K562 (cell line): ENCODE results near the gene LRP2BP. TPM values are rescaled to one million over a fixed set of nuclear protein-coding genes. Genes with fewer than 3 reads are reported as not detected.

Experiments used
- EP300 ChIP-seq: IDR thresholded peaks from 2 replicates; pipeline ENCODE4 v1.6.1; 2012; ENCODE audit warnings: low read length, improper control_type of control experiment
- FOSL1 ChIP-seq: fragments of 200-800 bp; sonication (Bioruptor generic); conservative IDR thresholded peaks from 2 replicates; pipeline ENCODE4 v1.6.1; 2016; ENCODE audit warnings: missing genetic modification characterization, missing compliant biosample characterization
- FOXK2 ChIP-seq, 2 experiments: fragments of 450-650 bp; IDR thresholded peaks in 1 of 2; conservative IDR thresholded peaks in 1 of 2; 2 replicates each; pipeline ENCODE4 v1.6.1; 2016; ENCODE audit warnings: low read depth in 2 of 2, mild to moderate bottlenecking in 1 of 2
- GATAD2B ChIP-seq: fragments of 450-650 bp; IDR thresholded peaks from 2 replicates; pipeline ENCODE4 v1.6.1; 2017; ENCODE audit warnings: mild to moderate bottlenecking, borderline replicate concordance
- HDAC1 ChIP-seq, 2 experiments: fragments of 450-650 bp; IDR thresholded peaks; 2 replicates each; pipeline ENCODE4 v1.6.1; 2016 to 2017; ENCODE audit warnings: inconsistent platforms in 1 of 2, mild to moderate bottlenecking in 1 of 2, moderate library complexity in 1 of 2
- KDM5B ChIP-seq: fragments of 200-600 bp; sonication (generic); IDR thresholded peaks from 2 replicates; pipeline ENCODE4 v1.6.1; 2012; ENCODE audit warnings: low read depth, mild to moderate bottlenecking, moderate library complexity, low read length, control low read depth, inconsistent platforms; ENCODE audit not compliant: insufficient replicate concordance
- MAFF ChIP-seq: IDR thresholded peaks from 2 replicates; pipeline ENCODE4 v1.6.1; 2012; ENCODE audit warnings: low read length, improper control_type of control experiment
- MAFK ChIP-seq: IDR thresholded peaks from 2 replicates; pipeline ENCODE4 v1.6.1; 2011; ENCODE audit warnings: low read length, improper control_type of control experiment
- NR4A1 ChIP-seq, 2 experiments: fragments of 250-450 bp in 1 of 2; fragments of 450-650 bp in 1 of 2; sonication (Bioruptor Pico) in 1 of 2; IDR thresholded peaks; 2 replicates each; pipeline versions ENCODE4 v1.4.0 to v1.6.1; 2016 to 2020; ENCODE audit warnings: mild to moderate bottlenecking in 2 of 2, missing compliant biosample characterization in 1 of 2, missing genetic modification characterization in 1 of 2, moderate library complexity in 1 of 2
- PCBP2 ChIP-seq: fragments of 200-400 bp; formaldehyde crosslinking; IDR thresholded peaks from 2 replicates; pipeline ENCODE4 v1.6.1; 2018; ENCODE audit warnings: low read length, low read depth, mild to moderate bottlenecking, moderate library complexity; ENCODE audit not compliant: poor library complexity, severe bottlenecking
- POLR2G ChIP-seq: fragments of 200-400 bp; formaldehyde crosslinking; IDR thresholded peaks from 2 replicates; pipeline ENCODE4 v1.6.1; 2017; ENCODE audit warnings: low read depth, mild to moderate bottlenecking, antibody characterized with exemption, low read length, moderate library complexity
- TBL1XR1 ChIP-seq, 2 experiments: IDR thresholded peaks; 2 replicates each; pipeline ENCODE4 v1.6.1; 2012; ENCODE audit warnings: improper control_type of control experiment in 2 of 2, low read length in 2 of 2, mild to moderate bottlenecking in 1 of 2
- TRIM24 ChIP-seq, 2 experiments: fragments of 450-650 bp; IDR thresholded peaks; 2 replicates each; pipeline ENCODE4 v1.6.1; 2016
- ZFP30 ChIP-seq: fragments of 250-450 bp; sonication (Bioruptor Pico); IDR thresholded peaks from 2 replicates; pipeline ENCODE4 v1.8.0; 2022; ENCODE audit warnings: moderate library complexity, mild to moderate bottlenecking, inconsistent platforms, borderline replicate concordance
- ZNF316 ChIP-seq: fragments of 450-650 bp; IDR thresholded peaks from 2 replicates; pipeline ENCODE4 v1.6.1; 2016
- ZNF444 ChIP-seq: fragments of 250-450 bp; sonication (Bioruptor Pico); IDR thresholded peaks from 2 replicates; pipeline ENCODE4 v1.4.0; 2020; ENCODE audit warnings: mild to moderate bottlenecking, moderate library complexity
- ZNF780A ChIP-seq: fragments of 250-450 bp; sonication (Bioruptor Pico); IDR thresholded peaks from 2 replicates; pipeline ENCODE4 v1.5.0; 2021; ENCODE audit warnings: mild to moderate bottlenecking
- polyA plus RNA-seq, 8 experiments: library from polyadenylated mRNA; depleted of rRNA in 4 of 8; stranded (reverse) in 5 of 8; unstranded in 3 of 8; fragments of >200 nt; fragmentation: Nextera tagmentation in 2 of 8; fragmentation: Illumina TruSeq in 1 of 8; extraction: Ambion mirVana in 2 of 8; extraction: Trizol in 1 of 8; gene quantifications; 2 replicates each; pipeline versions ENCODE4 v1.2.1 to v1.2.3, GENCODE V29; 2011 to 2014; ENCODE audit warnings: inconsistent platforms in 1 of 8, missing spikeins in 1 of 8
- total RNA-seq, 7 experiments: library from RNA; depleted of rRNA in 6 of 7; stranded (reverse); fragments of >200 nt in 6 of 7; fragmentation: Illumina TruSeq in 2 of 7; extraction: Trizol in 2 of 7; gene quantifications; 2 replicates each; pipeline versions ENCODE4 v1.2.1 to v1.2.3, GENCODE V29; 2011 to 2021; ENCODE audit warnings: low replicate concordance in 1 of 7
- TF ChIP-seq, protein P1 (sequence below): fragments of 250-450 bp; sonication (Bioruptor Pico); IDR thresholded peaks from 2 replicates; pipeline ENCODE4 v1.8.0; 2021; ENCODE audit warnings: moderate library complexity, mild to moderate bottlenecking, inconsistent platforms
- TF ChIP-seq, protein P2 (sequence below): sonication (generic); formaldehyde crosslinking; IDR thresholded peaks from 2 replicates; pipeline ENCODE4 v1.8.0; 2022; ENCODE audit warnings: missing genetic modification reagents, mild to moderate bottlenecking, moderate library complexity, borderline replicate concordance
- TF ChIP-seq, protein P3 (sequence below), 2 experiments: fragments of 450-650 bp; conservative IDR thresholded peaks; 2 replicates each; pipeline ENCODE4 v1.6.1; 2017; ENCODE audit warnings: mild to moderate bottlenecking in 2 of 2, moderate library complexity in 2 of 2
- TF ChIP-seq, protein P4 (sequence below): fragments of 450-650 bp; IDR thresholded peaks from 2 replicates; pipeline ENCODE4 v1.6.1; 2016
- TF ChIP-seq, protein P5 (sequence below): sonication (generic); formaldehyde crosslinking; IDR thresholded peaks from 2 replicates; pipeline ENCODE4 v1.8.1; 2023; ENCODE audit warnings: mild to moderate bottlenecking, missing genetic modification reagents

LRP2BP gene
- total and polyA plus RNA-seq, 9 of the 15 experiments (the other 6 are each of a cell fraction or from before 2014, with no cell fraction given): 0.42 to 2.1 (median 0.62) TPM

DNA sequence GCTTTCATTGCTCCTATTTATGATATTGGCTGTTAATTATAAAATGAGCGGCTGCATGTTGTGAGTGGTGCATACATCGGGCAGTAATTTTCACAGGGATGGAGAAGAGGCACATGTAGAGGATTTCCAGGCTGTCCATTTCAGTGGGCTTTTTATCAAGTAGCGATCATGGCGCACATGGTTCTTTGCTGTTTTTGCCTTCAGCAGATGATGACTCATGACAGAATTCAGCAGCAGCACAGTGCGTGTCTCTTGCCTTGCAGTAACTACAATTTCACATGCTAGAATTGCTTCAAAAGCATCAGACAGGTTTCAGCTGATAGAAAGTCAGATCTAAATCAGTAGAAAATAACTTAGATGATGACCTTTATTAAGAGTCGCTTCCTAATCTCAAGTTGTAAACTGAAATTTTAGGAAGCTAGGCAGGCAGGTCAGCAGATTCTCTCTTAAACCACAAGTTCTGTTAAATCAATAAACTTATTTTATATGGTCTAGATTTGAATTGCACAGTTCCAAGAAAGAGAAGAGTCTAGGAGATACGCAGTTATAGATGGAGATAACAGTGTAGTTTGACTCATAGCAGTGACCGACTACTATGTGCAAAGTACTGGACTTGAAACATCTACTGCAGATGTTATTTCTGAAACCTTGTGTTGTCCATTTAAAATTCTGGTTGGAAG, 35.8 kb downstream of the LRP2BP start (continued):
- TF ChIP-seq, protein P1, sequence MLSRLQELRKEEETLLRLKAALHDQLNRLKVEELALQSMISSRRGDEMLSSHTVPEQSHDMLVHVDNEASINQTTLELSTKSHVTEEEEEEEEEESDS (CRISPR knock-in tag): no peak
- TF ChIP-seq, protein P2, sequence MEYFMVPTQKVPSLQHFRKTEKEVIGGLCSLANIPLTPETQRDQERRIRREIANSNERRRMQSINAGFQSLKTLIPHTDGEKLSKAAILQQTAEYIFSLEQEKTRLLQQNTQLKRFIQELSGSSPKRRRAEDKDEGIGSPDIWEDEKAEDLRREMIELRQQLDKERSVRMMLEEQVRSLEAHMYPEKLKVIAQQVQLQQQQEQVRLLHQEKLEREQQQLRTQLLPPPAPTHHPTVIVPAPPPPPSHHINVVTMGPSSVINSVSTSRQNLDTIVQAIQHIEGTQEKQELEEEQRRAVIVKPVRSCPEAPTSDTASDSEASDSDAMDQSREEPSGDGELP (CRISPR knock-in tag): peak; percentile 11; the same call in 1 of the 2 replicates
- TF ChIP-seq HDAC1 (IDR thresholded peaks at IDR 0.05) (peak in 1 of 2 experiments; percentile 61; a peak in 1 of 4 replicates), PCBP2 (no peak), KDM5B (no peak), ZFP30 (CRISPR knock-in tag) (no peak), MAFK (peak; percentile 37; the same call in 1 of the 2 replicates), ZNF316 (peak; percentile 68), POLR2G (no peak), EP300 (peak; percentile 26; the same call in 1 of the 2 replicates), FOXK2 (conservative IDR thresholded peaks at IDR 0.05 in 1 of 2, IDR thresholded peaks at IDR 0.05 in 1 of 2; ENCODE audit: low read depth in 2 of 2) (peak; percentile 24 to 48; a peak in 2 of 4 replicates), TBL1XR1 (IDR thresholded peaks at IDR 0.05; ENCODE audit: low read length in 2 of 2) (0 out of 4 replicates have a peak, but pooled peaks of 1 of the 2 experiments have one; percentile 22), GATAD2B (0 out of 2 replicates have a peak, but pooled peaks have one; percentile 50), TRIM24 (IDR thresholded peaks at IDR 0.05) (0 out of 4 replicates have a peak, but pooled peaks of 1 of the 2 experiments have one; percentile 11), ZNF444 (CRISPR knock-in tag) (no peak), FOSL1 (tag) (peak; percentile 91), MAFF (peak; percentile 32; the same call in 1 of the 2 replicates), NR4A1 (CRISPR knock-in tag; IDR thresholded peaks at IDR 0.05) (no peak), NR4A1 (tag; IDR thresholded peaks at IDR 0.05) (0 out of 2 replicates have a peak, but pooled peaks have one; percentile 35), ZNF780A (no peak)
- TF ChIP-seq, protein P3, sequence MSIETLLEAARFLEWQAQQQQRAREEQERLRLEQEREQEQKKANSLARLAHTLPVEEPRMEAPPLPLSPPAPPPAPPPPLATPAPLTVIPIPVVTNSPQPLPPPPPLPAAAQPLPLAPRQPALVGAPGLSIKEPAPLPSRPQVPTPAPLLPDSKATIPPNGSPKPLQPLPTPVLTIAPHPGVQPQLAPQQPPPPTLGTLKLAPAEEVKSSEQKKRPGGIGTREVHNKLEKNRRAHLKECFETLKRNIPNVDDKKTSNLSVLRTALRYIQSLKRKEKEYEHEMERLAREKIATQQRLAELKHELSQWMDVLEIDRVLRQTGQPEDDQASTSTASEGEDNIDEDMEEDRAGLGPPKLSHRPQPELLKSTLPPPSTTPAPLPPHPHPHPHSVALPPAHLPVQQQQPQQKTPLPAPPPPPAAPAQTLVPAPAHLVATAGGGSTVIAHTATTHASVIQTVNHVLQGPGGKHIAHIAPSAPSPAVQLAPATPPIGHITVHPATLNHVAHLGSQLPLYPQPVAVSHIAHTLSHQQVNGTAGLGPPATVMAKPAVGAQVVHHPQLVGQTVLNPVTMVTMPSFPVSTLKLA (conservative IDR thresholded peaks at IDR 0.05): peak; percentile 79 to 87
- TF ChIP-seq, protein P4, sequence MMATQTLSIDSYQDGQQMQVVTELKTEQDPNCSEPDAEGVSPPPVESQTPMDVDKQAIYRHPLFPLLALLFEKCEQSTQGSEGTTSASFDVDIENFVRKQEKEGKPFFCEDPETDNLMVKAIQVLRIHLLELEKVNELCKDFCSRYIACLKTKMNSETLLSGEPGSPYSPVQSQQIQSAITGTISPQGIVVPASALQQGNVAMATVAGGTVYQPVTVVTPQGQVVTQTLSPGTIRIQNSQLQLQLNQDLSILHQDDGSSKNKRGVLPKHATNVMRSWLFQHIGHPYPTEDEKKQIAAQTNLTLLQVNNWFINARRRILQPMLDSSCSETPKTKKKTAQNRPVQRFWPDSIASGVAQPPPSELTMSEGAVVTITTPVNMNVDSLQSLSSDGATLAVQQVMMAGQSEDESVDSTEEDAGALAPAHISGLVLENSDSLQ: peak; percentile 32; the same call in 1 of the 2 replicates
- TF ChIP-seq, protein P5, sequence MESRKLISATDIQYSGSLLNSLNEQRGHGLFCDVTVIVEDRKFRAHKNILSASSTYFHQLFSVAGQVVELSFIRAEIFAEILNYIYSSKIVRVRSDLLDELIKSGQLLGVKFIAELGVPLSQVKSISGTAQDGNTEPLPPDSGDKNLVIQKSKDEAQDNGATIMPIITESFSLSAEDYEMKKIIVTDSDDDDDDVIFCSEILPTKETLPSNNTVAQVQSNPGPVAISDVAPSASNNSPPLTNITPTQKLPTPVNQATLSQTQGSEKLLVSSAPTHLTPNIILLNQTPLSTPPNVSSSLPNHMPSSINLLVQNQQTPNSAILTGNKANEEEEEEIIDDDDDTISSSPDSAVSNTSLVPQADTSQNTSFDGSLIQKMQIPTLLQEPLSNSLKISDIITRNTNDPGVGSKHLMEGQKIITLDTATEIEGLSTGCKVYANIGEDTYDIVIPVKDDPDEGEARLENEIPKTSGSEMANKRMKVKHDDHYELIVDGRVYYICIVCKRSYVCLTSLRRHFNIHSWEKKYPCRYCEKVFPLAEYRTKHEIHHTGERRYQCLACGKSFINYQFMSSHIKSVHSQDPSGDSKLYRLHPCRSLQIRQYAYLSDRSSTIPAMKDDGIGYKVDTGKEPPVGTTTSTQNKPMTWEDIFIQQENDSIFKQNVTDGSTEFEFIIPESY (CRISPR knock-in tag): 0 out of 2 replicates have a peak, but pooled peaks have one; percentile 19
